HG03039 (cell line): Measurements from ENCODE around the gene EPHA4.

Experiments used
- ATAC-seq: cut with Tn5 transposase; IDR thresholded peaks from one replicate; pipeline ENCODE4 v1.9.1; 2021; ENCODE audit warnings: mild to moderate bottlenecking, moderate library complexity; ENCODE audit not compliant: unreplicated experiment

The EPHA4 gene

GRCh38 chr2:221546505-221547225 lies 25.4 kb downstream of the EPHA4 start:
- no peak for ATAC-seq

GRCh38 chr2:221541131-221541735 lies 30.9 kb downstream of the EPHA4 start:
- no peak for ATAC-seq

DNA sequence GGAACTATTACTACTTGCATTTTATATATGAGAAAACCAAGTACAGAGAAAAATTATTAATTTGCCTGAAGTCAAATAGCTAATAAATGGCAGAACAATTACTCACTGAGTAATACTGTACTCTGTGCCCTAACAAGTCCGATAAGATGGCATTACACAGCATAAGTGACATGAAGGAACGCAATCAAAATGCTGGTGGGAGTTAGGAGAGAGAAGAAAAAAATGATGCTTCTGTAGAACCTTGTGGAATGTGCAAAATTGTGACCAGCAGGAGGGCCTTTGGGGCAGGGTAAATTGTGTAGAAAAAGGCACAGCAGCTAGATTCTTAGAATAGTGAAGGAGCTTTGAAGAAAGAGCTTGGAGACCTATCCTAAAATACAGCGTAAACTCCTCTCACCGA lies 32.9 kb downstream of the EPHA4 start:
- ATAC-seq = no peak

DNA sequence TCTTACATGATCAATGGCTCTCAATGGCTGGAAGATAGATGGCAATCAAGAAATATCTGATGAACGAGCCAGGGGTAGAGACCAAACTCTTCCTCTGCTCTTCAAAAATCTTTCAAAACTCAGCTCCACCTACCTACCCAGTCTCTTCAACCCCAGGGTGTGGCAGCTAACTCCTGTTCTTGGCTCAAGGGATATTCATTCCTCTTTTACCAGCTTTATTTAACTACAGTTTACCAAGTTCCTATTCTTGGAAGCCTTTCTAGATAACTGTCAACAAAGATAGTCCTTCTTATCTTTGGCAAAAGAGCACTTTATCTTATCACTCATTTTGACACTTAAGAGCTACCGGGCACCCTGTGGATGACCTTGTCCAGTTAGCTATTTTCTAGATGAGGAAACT lies 36.3 kb downstream of the EPHA4 start:
- ATAC-seq = no peak

GRCh38 chr2:221533299-221533698 lies 38.8 kb downstream of the EPHA4 start:
- no peak for ATAC-seq

DNA sequence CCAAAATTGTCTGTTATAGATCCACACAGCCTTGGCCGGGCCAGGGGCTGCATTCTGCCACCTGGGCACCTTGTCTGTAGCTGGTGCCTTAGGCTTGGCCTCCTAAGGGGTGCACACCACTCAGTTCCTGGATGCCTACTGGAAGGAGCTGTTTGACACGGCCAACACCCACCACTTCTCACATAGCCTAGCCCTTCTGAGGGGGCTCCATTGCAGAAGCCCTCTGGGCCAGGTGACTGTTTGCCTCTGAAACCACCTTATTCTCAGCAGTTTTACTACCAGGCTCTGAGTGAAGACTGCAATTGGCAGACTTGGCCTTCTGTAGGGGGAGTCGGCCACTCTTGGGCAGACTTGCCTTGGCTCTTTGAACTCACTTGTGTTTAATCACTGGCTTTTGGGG lies 39.5 kb downstream of the EPHA4 start:
- no peak for ATAC-seq

DNA sequence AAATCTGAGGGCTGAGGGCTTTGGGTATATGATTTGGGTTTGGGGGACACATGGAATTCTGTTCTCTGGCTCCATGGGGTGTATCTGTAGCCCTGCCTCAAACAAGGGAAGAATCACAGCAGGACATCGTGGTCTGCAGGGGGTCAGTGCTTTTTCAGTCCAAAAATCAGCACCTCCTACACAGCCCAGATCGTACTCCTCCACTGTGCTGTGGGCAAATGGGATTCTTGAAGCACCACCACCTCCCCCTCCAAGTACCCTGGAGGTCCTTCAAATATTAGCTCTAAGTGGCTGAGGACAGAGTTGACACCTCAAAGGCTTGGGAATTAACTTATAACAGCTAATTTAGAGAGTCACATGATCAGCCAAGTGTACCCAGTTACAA lies 41.5 kb downstream of the EPHA4 start:
- no peak for ATAC-seq

DNA sequence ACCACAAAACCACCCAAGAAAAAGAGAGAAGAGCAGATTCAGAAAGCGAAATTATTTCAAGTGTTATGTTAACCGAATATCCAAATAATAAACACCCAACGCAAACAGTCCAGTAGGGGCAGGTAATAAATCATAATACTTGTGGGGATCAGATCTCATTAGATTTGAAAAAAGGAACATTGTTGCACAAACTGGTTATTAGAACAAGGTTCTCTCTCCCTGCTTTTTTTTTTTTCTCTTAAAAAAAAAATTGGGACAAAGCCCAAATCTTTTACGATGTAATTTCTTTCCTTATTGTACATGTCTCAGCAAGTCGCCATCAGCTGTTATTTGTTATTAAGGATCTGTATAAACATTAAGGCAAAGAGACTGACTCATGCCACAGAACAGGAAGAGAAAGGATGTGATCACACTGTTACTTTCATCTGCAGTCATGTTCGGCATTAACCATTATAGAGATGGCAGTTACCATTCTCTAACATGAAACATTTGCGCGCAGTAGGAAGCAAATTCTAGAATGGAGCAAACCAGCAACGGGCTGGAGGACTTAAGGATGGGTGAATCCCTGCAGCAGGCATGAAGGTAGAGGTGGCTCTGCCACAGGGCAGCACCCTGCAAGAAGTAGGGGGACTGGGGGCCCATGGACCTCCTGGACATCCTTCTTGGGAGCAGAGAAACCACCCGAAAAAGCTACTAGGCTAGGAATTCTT lies 42.0 kb downstream of the EPHA4 start:
- no peak for ATAC-seq

GRCh38 chr2:221529177-221529942 lies 42.7 kb downstream of the EPHA4 start:
- no peak for ATAC-seq

DNA sequence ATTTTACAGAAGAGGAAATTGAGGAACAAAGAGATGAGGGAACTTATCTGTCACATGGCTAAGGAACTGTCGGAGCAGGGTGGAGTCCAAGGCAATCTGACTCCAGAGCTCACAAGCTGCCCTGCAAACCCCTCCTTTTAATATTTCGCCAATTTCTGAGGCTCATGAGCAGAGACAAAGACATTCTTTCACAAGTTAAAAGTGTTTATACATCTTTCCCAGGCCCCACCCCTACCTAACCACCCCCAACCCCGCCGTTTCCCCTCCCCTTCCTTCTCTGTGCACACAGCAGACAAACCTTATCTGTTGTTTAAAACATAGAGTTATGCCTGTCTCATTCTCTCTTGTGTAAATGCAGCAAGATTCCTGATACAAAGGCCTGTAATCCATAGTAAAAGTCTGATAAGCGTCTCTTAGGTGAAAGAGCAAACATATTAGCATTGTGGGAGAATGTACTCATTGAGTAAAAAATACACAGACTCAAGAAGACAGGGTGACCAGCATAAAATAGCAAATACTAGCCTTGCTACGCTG lies 44.3 kb downstream of the EPHA4 start:
- ATAC-seq = no peak

DNA sequence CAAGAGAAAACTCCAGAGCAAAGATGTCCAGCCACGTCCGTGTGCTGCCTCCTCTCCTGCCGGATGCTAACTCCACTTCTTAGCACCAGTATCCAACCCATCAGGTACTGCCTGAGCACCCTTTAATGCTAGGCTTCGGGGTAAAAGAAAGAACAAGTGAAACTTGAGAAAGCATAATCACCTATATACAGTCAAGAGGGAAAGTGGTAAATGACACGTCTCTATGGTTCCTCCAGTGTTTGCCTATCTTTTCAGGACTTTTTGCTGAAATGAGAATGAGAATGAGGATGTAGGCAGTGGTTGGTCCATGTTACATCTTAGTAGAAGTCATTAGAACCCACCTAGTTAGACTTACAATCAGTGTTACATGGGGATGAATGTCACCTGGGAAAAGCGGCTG lies 47.9 kb downstream of the EPHA4 start:
- no peak for ATAC-seq

GRCh38 chr2:221521233-221521845 lies 50.8 kb downstream of the EPHA4 start:
- ATAC-seq = no peak

GRCh38 chr2:221518935-221519625 lies 53.0 kb downstream of the EPHA4 start:
- ATAC-seq = no peak

DNA sequence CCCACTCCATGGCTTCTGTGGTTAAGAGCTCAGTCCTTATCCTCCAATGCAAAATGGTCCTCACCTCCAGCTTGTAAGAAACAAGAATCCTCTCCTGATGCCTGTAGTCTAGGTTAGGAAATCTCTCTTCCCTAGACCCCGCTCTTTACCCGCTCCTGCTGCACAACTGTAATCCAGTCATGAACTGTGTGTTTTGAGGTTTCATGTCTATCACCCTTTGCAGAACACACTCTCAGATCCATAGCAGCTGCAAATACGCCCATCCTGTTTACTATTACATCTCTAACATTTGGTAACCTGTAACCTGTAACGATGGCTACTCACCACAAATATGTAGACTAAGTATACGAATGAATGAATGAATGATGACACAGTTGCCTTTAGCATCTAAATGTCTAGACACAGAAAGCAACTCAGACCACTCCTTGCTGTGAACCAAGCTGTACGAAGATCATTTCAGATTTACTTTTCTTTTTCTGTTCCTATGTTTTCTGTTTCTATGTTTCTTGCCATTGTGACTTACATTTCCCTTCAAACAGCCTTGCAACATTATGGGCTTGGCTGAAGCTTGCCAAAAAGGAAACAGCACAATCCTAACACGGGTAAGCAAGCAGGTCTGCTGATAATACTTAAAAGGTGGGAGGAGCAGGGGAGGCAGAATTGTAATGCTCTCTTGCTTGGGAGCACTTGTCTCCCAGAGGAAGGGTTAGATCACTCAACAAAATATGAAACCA lies 53.7 kb downstream of the EPHA4 start:
- ATAC-seq = peak; percentile 39

DNA sequence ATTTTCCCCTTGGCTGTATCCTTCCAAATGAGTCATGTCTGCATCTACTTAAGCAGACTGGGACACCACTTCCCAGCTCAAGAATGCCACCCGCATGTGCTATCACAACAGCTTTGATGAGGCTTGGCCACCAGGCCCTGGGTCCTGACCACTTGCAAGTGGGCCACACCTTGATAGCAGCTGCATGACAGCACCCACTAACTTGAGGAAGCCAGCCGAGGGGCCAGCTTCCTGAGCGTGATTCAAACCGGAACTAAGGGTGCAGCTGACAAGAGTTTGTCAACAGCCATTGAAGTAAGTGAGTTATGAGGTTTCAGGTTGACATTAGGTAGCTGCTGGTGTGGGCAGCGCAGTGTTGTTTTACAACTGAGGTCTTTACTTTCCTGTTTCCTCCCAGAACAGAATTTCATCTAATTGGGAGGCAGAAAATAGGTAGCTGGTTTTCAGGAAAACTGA lies 54.4 kb downstream of the EPHA4 start:
- ATAC-seq = peak; percentile 96

DNA sequence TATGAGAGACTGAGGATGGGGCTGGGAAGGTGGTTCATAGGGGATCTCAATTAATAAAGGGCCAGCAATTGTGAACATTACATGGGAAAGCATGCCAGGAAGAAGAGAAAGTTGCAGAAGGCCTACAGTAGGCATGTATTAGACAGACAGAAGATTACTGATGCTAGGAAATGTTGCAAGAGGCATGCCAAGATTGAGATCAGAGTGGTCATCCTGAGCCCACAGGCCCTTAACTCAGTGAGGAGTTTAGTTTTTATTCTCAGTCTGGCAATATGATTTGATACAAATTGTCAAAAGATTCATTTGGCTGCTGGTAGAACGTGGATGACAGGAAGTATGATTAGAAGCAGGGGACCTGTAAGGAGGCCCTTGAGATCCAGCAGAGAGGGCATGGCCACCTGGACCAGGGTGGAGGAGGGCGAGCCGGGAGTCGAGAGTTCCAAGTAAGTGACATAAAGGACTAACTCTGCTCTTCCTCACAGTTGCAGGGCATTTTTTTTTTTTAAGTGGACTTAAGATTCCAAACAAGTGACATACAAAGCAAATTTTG lies 54.9 kb downstream of the EPHA4 start:
- ATAC-seq = no peak

DNA sequence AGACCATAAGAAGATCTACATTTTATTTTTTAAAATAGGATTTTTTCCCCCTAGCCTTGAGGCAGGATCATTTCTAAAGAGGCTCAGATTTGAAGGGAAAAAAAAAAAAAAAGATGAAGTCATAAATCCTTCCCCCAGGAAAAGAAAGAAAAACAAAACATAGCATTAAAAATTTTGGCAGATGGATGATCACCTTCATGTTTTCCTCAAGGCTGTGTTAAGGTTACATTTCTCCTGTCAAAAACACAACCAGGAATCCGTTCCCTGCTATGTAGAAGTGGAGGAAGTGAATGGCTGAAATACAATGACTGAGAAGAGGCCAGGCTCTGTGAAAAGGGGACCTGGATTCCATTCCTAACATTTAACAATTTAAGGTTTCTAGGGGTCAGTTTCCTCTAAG lies 56.2 kb downstream of the EPHA4 start:
- no peak for ATAC-seq

- ATAC-seq = no peak
Measured at GRCh38 chr2:221514305-221515040, 57.6 kb downstream of the EPHA4 start.
